Measurements from ENCODE around the gene TBCEL. TPM values are rescaled to one million over a fixed set of nuclear protein-coding genes. Genes with fewer than 3 reads are reported as not detected.

The TBCEL gene
- total RNA-seq, 1 experiment from 2014 or later: 17.7 TPM

DNA sequence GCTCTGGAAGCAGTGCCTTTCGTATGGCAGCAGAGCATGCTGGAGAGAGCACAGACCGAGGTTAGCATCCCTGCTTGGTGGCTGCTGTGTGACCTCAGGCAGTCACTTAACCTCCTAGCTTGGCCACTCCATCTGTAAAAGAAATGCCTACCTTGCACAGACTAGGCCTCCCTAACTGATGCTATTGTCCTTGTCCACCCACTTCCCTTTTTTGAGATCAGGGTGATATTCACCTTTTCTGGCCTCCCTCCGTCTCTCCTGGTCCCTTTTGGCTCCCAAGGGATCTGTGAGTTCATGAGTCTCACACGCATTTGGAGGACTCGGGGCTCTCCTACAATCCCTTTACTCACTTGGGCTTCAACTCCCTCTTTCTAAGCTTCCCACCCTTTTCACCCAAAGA, 114.4 kb downstream of the TBCEL start:
- no peaks in the 10 kb centered on the region for H4K20me1 ChIP-seq (ENCODE audit: insufficient read depth)
- H3K4me3 ChIP-seq (replicated peaks in 1 of 2; ENCODE audit: low read depth in 1 of 2, low read length in 2 of 2): no peak overlapping the region
- H3K4me2 ChIP-seq (ENCODE audit: low read length): no peak overlapping the region
- CTCF ChIA-PET: interaction anchor here (0.9 kb wide), 1 partner anchor 8 kb away, joined by 3 read pairs; no protein-coding TSS in a partner anchor
- no TSS peak for BruUV-seq (replicated peaks)
- H3K27me3 ChIP-seq (ENCODE audit: insufficient read depth, low read length): no peaks in the 10 kb centered on the region
- no peaks in the 10 kb centered on the region for H3K9me3 ChIP-seq (ENCODE audit: control insufficient read depth in 1 of 2, insufficient read depth in 1 of 2, low read depth in 1 of 2, low read length in 2 of 2)
- ATAC-seq (no peak), DNase-seq (ENCODE audit: low read depth, low spot score) (no peak)
- no peaks in the 10 kb centered on the region for H3K4me1 ChIP-seq (ENCODE audit: control insufficient read depth in 1 of 2, insufficient read depth in 2 of 2, low read length in 2 of 2)
- H3K79me2 ChIP-seq (ENCODE audit: insufficient read depth, low read length): no peaks in the 10 kb centered on the region
- RAD21 ChIA-PET (ENCODE audit: low non-redundant PET in 1 of 2, low total read pairs in 2 of 2, uncharacterized antibody in 2 of 2, unreplicated experiment in 2 of 2): no interaction called here
- intact Hi-C loops (cut with micrococcal nuclease): no loop called here
- no peaks in the 10 kb centered on the region for H3K36me3 ChIP-seq (ENCODE audit: control insufficient read depth in 1 of 2, insufficient read depth in 2 of 2, low read length in 2 of 2)
- H3K9ac ChIP-seq (ENCODE audit: low read length): no peak overlapping the region
- H2AFZ ChIP-seq (ENCODE audit: low read depth, low read length, poor library complexity, severe bottlenecking): no peak overlapping the region
- TF ChIP-seq ATF3 (IDR thresholded peaks at IDR 0.05): no peak
- TF ChIP-seq MAX (IDR thresholded peaks at IDR 0.05): no peak
- TF ChIP-seq, protein P1, sequence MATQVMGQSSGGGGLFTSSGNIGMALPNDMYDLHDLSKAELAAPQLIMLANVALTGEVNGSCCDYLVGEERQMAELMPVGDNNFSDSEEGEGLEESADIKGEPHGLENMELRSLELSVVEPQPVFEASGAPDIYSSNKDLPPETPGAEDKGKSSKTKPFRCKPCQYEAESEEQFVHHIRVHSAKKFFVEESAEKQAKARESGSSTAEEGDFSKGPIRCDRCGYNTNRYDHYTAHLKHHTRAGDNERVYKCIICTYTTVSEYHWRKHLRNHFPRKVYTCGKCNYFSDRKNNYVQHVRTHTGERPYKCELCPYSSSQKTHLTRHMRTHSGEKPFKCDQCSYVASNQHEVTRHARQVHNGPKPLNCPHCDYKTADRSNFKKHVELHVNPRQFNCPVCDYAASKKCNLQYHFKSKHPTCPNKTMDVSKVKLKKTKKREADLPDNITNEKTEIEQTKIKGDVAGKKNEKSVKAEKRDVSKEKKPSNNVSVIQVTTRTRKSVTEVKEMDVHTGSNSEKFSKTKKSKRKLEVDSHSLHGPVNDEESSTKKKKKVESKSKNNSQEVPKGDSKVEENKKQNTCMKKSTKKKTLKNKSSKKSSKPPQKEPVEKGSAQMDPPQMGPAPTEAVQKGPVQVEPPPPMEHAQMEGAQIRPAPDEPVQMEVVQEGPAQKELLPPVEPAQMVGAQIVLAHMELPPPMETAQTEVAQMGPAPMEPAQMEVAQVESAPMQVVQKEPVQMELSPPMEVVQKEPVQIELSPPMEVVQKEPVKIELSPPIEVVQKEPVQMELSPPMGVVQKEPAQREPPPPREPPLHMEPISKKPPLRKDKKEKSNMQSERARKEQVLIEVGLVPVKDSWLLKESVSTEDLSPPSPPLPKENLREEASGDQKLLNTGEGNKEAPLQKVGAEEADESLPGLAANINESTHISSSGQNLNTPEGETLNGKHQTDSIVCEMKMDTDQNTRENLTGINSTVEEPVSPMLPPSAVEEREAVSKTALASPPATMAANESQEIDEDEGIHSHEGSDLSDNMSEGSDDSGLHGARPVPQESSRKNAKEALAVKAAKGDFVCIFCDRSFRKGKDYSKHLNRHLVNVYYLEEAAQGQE (IDR thresholded peaks at IDR 0.05; ENCODE audit: low read depth): no peak
- no peak for TF ChIP-seq SIN3A (IDR thresholded peaks at IDR 0.05; ENCODE audit: low read depth)
- no peak for TF ChIP-seq EZH2phosphoT487 (IDR thresholded peaks at IDR 0.05; ENCODE audit: borderline replicate concordance)
- TF ChIP-seq TCF7L2 (IDR thresholded peaks at IDR 0.05; ENCODE audit: borderline replicate concordance, extremely low read depth, insufficient read depth, insufficient read length): no peak
- TF ChIP-seq, protein P2, sequence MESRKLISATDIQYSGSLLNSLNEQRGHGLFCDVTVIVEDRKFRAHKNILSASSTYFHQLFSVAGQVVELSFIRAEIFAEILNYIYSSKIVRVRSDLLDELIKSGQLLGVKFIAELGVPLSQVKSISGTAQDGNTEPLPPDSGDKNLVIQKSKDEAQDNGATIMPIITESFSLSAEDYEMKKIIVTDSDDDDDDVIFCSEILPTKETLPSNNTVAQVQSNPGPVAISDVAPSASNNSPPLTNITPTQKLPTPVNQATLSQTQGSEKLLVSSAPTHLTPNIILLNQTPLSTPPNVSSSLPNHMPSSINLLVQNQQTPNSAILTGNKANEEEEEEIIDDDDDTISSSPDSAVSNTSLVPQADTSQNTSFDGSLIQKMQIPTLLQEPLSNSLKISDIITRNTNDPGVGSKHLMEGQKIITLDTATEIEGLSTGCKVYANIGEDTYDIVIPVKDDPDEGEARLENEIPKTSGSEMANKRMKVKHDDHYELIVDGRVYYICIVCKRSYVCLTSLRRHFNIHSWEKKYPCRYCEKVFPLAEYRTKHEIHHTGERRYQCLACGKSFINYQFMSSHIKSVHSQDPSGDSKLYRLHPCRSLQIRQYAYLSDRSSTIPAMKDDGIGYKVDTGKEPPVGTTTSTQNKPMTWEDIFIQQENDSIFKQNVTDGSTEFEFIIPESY (IDR thresholded peaks at IDR 0.05; ENCODE audit: extremely low read depth, insufficient replicate concordance, low read length): no peak
- no peak for TF ChIP-seq EZH2 (IDR thresholded peaks at IDR 0.05)
- TF ChIP-seq JUND (IDR thresholded peaks at IDR 0.05): no peak
- TF ChIP-seq, protein P3, sequence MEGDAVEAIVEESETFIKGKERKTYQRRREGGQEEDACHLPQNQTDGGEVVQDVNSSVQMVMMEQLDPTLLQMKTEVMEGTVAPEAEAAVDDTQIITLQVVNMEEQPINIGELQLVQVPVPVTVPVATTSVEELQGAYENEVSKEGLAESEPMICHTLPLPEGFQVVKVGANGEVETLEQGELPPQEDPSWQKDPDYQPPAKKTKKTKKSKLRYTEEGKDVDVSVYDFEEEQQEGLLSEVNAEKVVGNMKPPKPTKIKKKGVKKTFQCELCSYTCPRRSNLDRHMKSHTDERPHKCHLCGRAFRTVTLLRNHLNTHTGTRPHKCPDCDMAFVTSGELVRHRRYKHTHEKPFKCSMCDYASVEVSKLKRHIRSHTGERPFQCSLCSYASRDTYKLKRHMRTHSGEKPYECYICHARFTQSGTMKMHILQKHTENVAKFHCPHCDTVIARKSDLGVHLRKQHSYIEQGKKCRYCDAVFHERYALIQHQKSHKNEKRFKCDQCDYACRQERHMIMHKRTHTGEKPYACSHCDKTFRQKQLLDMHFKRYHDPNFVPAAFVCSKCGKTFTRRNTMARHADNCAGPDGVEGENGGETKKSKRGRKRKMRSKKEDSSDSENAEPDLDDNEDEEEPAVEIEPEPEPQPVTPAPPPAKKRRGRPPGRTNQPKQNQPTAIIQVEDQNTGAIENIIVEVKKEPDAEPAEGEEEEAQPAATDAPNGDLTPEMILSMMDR (IDR thresholded peaks at IDR 0.05 in 2 of 3, conservative IDR thresholded peaks at IDR 0.05 in 1 of 3; ENCODE audit: borderline replicate concordance in 1 of 3, insufficient read depth in 1 of 3, low read depth in 2 of 3, low read length in 2 of 3): no peak
- TF ChIP-seq YY1 (IDR thresholded peaks at IDR 0.05; ENCODE audit: extremely low read depth, insufficient replicate concordance, low read depth, low read length): no peak
- no peak for TF ChIP-seq SP1 (IDR thresholded peaks at IDR 0.05; ENCODE audit: low read depth)
- no peak for TF ChIP-seq FOSL1 (IDR thresholded peaks at IDR 0.05; ENCODE audit: low read depth)
- H3K9me2 ChIP-seq (ENCODE audit: insufficient read depth): no peaks in the 10 kb centered on the region
- no peak overlapping the region for H3K27ac ChIP-seq (ENCODE audit: low read depth, low read length)
- POLR2A ChIA-PET: no interaction called here
